Upper lobe of left lung (tissue), 6 donors: ENCODE data around the gene L1CAM. TPM values are rescaled to one million over a fixed set of nuclear protein-coding genes. Genes with fewer than 3 reads are reported as not detected.

Source experiments
- ATAC-seq, 2 donors: fragments of 200-7000 bp; cut with Tn5 transposase; one replicate each; pipeline ENCODE4 v1.9.1; 2022; ENCODE audit warnings: mild to moderate bottlenecking in 2 of 2, moderate library complexity in 2 of 2; ENCODE audit not compliant: low FRiP score in 2 of 2
- DNase-seq, 2 donors: peaks; one replicate each; pipeline ENCODE4 v3.0.0-alpha.2; 2019 to 2020
- H3K27ac ChIP-seq, 4 donors: fragments of 200-600 bp; sonication (generic); one replicate each; pipeline ENCODE4 v1.5.1; 2016 to 2019
- H3K27me3 ChIP-seq, 4 donors: fragments of 200-600 bp; sonication (generic); one replicate each; pipeline ENCODE4 v1.5.1; 2017 to 2019
- H3K36me3 ChIP-seq, 4 donors: fragments of 200-600 bp; sonication (generic); one replicate each; pipeline ENCODE4 v1.5.1; 2016 to 2019
- H3K4me1 ChIP-seq, 4 donors: fragments of 200-600 bp; sonication (generic); one replicate each; pipeline ENCODE4 v1.5.1; 2018 to 2019
- H3K4me3 ChIP-seq, 4 donors: fragments of 200-600 bp; sonication (generic); one replicate each; pipeline ENCODE4 v1.5.1; 2017 to 2019; ENCODE audit warnings: mild to moderate bottlenecking in 2 of 4, moderate library complexity in 1 of 4
- H3K9me3 ChIP-seq, 4 donors: fragments of 200-600 bp; sonication (generic); one replicate each; pipeline ENCODE4 v1.5.1; 2018 to 2019
- EP300 ChIP-seq, 4 donors: sonication (generic); formaldehyde crosslinking; IDR thresholded peaks; one replicate each; pipeline ENCODE4 v1.5.1; 2017; ENCODE audit warnings: antibody characterized with exemption in 4 of 4, control low read depth in 2 of 4
- POLR2A ChIP-seq, 4 donors: fragments of 450-650 bp; IDR thresholded peaks; one replicate each; pipeline ENCODE4 v1.5.1; 2016 to 2017; ENCODE audit warnings: antibody characterized with exemption in 4 of 4, mild to moderate bottlenecking in 2 of 4
- POLR2AphosphoS5 ChIP-seq, 2 donors: sonication (generic); formaldehyde crosslinking; IDR thresholded peaks; one replicate each; pipeline ENCODE4 v1.5.1; 2017; ENCODE audit warnings: antibody characterized with exemption in 2 of 2
- WGBS, 2 donors: methylation state at CpG; one replicate each; pipeline ENCODE4 v1.1.5; 2017 to 2018; 5-methylcytosine and 5-hydroxymethylcytosine counted together
- total RNA-seq, 6 donors: library from RNA; depleted of rRNA in 4 of 6; stranded (reverse); fragments of >200 nt in 4 of 6; gene quantifications; one replicate each; pipeline versions ENCODE4 v1.1.0 to v1.2.1, GENCODE V29; 2016 to 2021
- TF ChIP-seq, protein P1 (sequence below), 6 experiments: fragments of 450-650 bp in 4 of 6; fragments of 200-600 bp in 2 of 6; sonication (generic) in 2 of 6; IDR thresholded peaks; one replicate each; pipeline ENCODE4 v1.5.1; 2016 to 2019; ENCODE audit warnings: antibody characterized with exemption in 6 of 6
- donor health status: DM: no; HTN: no; CAD: no; lungs with moderate emphysema.
- donor health status: DM: no; HTN: yes; CAD: no; lungs with severe emphysema.

L1CAM gene
- total RNA-seq, 6 donors from 2014 or later: 0.52 to 10.0 (median 1.1) TPM; not detected in 1

DNA sequence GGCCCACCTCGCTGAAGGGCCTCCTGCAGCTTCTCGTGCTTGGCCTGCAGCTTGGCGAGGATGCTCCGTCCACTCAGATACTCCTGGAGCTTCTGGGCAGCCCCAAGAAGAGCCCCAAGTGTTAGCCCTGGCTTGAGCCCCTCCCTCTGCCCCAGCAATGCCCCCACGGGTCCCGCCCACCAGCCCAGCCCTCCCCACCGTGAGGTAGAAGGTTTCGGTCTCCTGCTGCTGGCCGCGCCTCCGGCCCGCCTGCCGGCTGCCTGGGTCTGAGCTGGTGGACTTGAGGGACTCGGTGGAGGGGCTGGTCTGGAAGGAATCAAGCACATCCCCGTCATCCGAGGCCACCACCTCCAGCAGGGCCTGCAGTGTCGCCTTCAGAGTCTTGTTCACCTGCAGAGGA lies 27.2 kb upstream of the L1CAM start:
- TF ChIP-seq, protein P1, sequence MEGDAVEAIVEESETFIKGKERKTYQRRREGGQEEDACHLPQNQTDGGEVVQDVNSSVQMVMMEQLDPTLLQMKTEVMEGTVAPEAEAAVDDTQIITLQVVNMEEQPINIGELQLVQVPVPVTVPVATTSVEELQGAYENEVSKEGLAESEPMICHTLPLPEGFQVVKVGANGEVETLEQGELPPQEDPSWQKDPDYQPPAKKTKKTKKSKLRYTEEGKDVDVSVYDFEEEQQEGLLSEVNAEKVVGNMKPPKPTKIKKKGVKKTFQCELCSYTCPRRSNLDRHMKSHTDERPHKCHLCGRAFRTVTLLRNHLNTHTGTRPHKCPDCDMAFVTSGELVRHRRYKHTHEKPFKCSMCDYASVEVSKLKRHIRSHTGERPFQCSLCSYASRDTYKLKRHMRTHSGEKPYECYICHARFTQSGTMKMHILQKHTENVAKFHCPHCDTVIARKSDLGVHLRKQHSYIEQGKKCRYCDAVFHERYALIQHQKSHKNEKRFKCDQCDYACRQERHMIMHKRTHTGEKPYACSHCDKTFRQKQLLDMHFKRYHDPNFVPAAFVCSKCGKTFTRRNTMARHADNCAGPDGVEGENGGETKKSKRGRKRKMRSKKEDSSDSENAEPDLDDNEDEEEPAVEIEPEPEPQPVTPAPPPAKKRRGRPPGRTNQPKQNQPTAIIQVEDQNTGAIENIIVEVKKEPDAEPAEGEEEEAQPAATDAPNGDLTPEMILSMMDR (IDR thresholded peaks at IDR 0.05): no peak
- TF ChIP-seq POLR2A (IDR thresholded peaks at IDR 0.05) (no peak), EP300 (IDR thresholded peaks at IDR 0.05) (no peak), POLR2AphosphoS5 (IDR thresholded peaks at IDR 0.05) (no peak)
- H3K36me3 ChIP-seq: peaks cover 0 to 38% (median 3%) of the 10 kb centered on the region in 4 donors
- H3K9me3 ChIP-seq: no peaks in the 10 kb centered on the region
- no peaks in the 10 kb centered on the region for H3K4me1 ChIP-seq
- H3K27ac ChIP-seq: no peak overlapping the region
- WGBS, 2 donors: 87% methylated on average over 16 of the region's 17 CpGs; no CpG with 5 or more reads in 1 of the 2 donors
- no peak for ATAC-seq
- H3K27me3 ChIP-seq: no peaks in the 10 kb centered on the region
- DNase-seq: peak in 1 of 2 donors; percentile 34
- no peak overlapping the region for H3K4me3 ChIP-seq

DNA sequence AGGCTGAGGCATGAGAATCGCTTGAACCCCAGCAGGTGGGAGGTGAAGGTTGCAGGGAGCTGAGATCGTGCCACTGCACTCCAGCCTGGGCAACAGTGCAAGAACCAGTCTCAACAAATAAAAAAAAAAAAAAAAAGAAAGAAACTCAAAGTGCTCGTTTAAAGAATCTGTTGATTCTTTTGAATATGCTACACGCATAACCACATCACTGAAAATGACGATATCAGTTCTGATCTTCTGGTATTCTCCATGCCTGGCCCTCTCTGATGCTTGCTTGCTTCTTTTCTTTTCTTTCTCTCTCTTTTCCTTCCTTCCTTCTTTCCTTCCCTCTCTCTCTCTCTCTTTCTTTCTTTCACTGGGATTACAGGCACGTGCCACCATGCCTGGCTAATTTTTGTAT lies 25.8 kb upstream of the L1CAM start:
- Histone ChIP-seq H3K27me3 (no peaks in the 10 kb centered on the region), H3K4me3 (no peak overlapping the region), H3K36me3 (peaks cover 0 to 36% (median 3%) of the 10 kb centered on the region in 4 donors), H3K4me1 (no peaks in the 10 kb centered on the region), H3K27ac (no peak overlapping the region), H3K9me3 (no peaks in the 10 kb centered on the region)
- ATAC-seq (no peak), DNase-seq (no peak)
- no peak for TF ChIP-seq POLR2A (IDR thresholded peaks at IDR 0.05)
- TF ChIP-seq EP300 (IDR thresholded peaks at IDR 0.05): no peak
- TF ChIP-seq POLR2AphosphoS5 (IDR thresholded peaks at IDR 0.05): no peak
- TF ChIP-seq, protein P1 (IDR thresholded peaks at IDR 0.05): no peak
- 84 to 92% methylated on average over 6 of the region's 6 CpGs for WGBS, 2 donors

DNA sequence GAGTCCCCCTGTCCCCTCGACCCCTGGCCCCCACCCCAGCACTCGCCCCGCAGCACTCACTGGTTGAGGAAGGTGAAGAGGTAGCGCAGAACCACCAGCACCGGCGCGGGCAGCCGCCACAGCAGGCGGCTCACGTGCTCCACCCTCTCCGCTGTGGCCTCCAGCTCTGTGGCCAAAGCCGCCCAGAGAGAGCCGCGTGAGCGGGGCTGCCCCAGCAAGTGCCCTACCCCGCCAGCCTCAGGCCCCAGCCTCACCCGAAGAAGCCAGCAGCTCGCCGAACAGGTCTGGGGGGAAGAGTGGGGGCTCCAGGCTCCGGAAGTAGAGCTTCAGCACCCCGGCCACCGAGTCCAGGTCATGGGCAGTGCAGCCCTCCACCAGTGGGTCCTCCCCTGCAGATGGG lies 24.5 kb upstream of the L1CAM start:
- no peaks in the 10 kb centered on the region for H3K27me3 ChIP-seq
- no peaks in the 10 kb centered on the region for H3K4me1 ChIP-seq
- ATAC-seq: no peak
- TF ChIP-seq POLR2A (IDR thresholded peaks at IDR 0.05) (no peak), EP300 (IDR thresholded peaks at IDR 0.05) (no peak), POLR2AphosphoS5 (IDR thresholded peaks at IDR 0.05) (no peak)
- TF ChIP-seq, protein P1 (IDR thresholded peaks at IDR 0.05): no peak
- 93% methylated on average over 14 of the region's 22 CpGs; no CpG with 5 or more reads in 1 of the 2 donors for WGBS, 2 donors
- H3K27ac ChIP-seq: no peak overlapping the region
- no peak overlapping the region for H3K4me3 ChIP-seq
- peaks cover 0 to 36% (median 3%) of the 10 kb centered on the region in 4 donors for H3K36me3 ChIP-seq
- no peak for DNase-seq
- no peaks in the 10 kb centered on the region for H3K9me3 ChIP-seq

DNA sequence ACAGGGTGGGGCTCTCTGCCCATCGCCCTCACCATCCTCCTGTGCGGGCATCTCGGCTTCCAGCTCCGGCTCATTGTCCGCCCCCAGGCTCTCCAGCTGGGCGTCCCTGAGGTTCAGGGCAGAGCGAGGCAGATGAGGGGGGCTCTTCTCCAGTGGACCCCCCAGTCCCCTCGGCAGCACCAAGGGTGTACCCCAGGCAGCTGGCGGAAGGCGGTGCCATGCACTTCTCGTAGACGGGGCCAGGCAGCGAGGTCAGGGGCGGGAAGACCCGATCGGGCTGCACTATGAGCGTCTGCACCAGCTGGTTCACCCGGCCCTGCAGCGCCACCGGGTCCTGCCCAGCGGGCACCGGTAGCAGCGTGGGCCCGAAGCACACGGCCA lies 24.0 kb upstream of the L1CAM start:
- peaks cover 0 to 36% (median 3%) of the 10 kb centered on the region in 4 donors for H3K36me3 ChIP-seq
- TF ChIP-seq POLR2AphosphoS5 (IDR thresholded peaks at IDR 0.05): no peak
- TF ChIP-seq EP300 (IDR thresholded peaks at IDR 0.05): no peak
- TF ChIP-seq, protein P1 (IDR thresholded peaks at IDR 0.05): no peak
- no peak for TF ChIP-seq POLR2A (IDR thresholded peaks at IDR 0.05)
- H3K27me3 ChIP-seq: no peaks in the 10 kb centered on the region
- DNase-seq (no peak), ATAC-seq (no peak)
- no peaks in the 10 kb centered on the region for H3K9me3 ChIP-seq
- 96% methylated on average over 25 of the region's 25 CpGs; no CpG with 5 or more reads in 1 of the 2 donors for WGBS, 2 donors
- H3K4me3 ChIP-seq: no peak overlapping the region
- peaks cover 0 to 4% (median 0%) of the 10 kb centered on the region in 4 donors for H3K4me1 ChIP-seq
- H3K27ac ChIP-seq: no peak overlapping the region
